K562 (cell line): Measurements from ENCODE around the gene WT1.

ENCODE experiments used
- MED1 ChIP-seq: sonication (generic); formaldehyde crosslinking; IDR thresholded peaks from 2 replicates; pipeline ENCODE4 v1.8.1; 2023; ENCODE audit warnings: missing genetic modification reagents, borderline replicate concordance
- NEUROD1 ChIP-seq: fragments of 150-350 bp; IDR thresholded peaks from 2 replicates; pipeline ENCODE4 v1.6.1; 2014; ENCODE audit warnings: borderline replicate concordance, low read length, low read depth; ENCODE audit not compliant: partially characterized antibody
- PHF8 ChIP-seq: fragments of 200-600 bp; sonication (generic); IDR thresholded peaks from 2 replicates; pipeline ENCODE4 v1.6.1; 2012; ENCODE audit warnings: mixed run types, mild to moderate bottlenecking, inconsistent platforms, low read length, moderate library complexity, borderline replicate concordance
- POLR2AphosphoS5 ChIP-seq: IDR thresholded peaks from 2 replicates; pipeline ENCODE4 v1.6.1; 2011; ENCODE audit warnings: mild to moderate bottlenecking, low read depth, low read length, moderate library complexity; ENCODE audit not compliant: control insufficient read depth, insufficient read depth
- SP2 ChIP-seq: IDR thresholded peaks from 2 replicates; pipeline ENCODE4 v1.6.1; 2011; ENCODE audit warnings: mild to moderate bottlenecking, low read depth, low read length, moderate library complexity; ENCODE audit not compliant: poor library complexity, severe bottlenecking; ENCODE audit errors: extremely low read depth
- SPI1 ChIP-seq: IDR thresholded peaks from 2 replicates; pipeline ENCODE4 v1.6.1; 2011; ENCODE audit warnings: low read depth, low read length, control low read depth, borderline replicate concordance
- TARDBP ChIP-seq: fragments of 450-650 bp; IDR thresholded peaks from 2 replicates; pipeline ENCODE4 v1.6.1; 2016
- TEAD1 ChIP-seq, 2 experiments: fragments of 450-650 bp in 1 of 2; sonication (generic) in 1 of 2; formaldehyde crosslinking; IDR thresholded peaks; 2 replicates each; pipeline versions ENCODE4 v1.4.0 to v1.8.0; 2020 to 2022; ENCODE audit warnings: mild to moderate bottlenecking in 2 of 2, missing genetic modification reagents in 1 of 2
- XRCC4 ChIP-seq: IDR thresholded peaks from one replicate; pipeline ENCODE4 v1.6.1; 2011; ENCODE audit not compliant: insufficient read depth, insufficient read length; ENCODE audit errors: extremely low read depth
- ZNF175 ChIP-seq: fragments of 200-800 bp; sonication (Bioruptor generic); IDR thresholded peaks from 2 replicates; pipeline ENCODE4 v1.6.1; 2016; ENCODE audit warnings: low read depth, mild to moderate bottlenecking, missing genetic modification characterization, missing compliant biosample characterization
- ZNF217 ChIP-seq: sonication (generic); formaldehyde crosslinking; IDR thresholded peaks from 2 replicates; pipeline ENCODE4 v1.8.0; 2022; ENCODE audit warnings: mild to moderate bottlenecking, missing genetic modification reagents
- TF ChIP-seq, protein P1 (sequence below), 3 experiments: IDR thresholded peaks in 2 of 3; conservative IDR thresholded peaks in 1 of 3; 2 replicates each; pipeline ENCODE4 v1.5.1; 2011 to 2012; ENCODE audit warnings: low read length in 3 of 3, mild to moderate bottlenecking in 3 of 3, control low read depth in 2 of 3, improper control_type of control experiment in 1 of 3, inconsistent platforms in 1 of 3, low read depth in 1 of 3, mixed read lengths in 1 of 3, moderate library complexity in 1 of 3; ENCODE audit not compliant: insufficient read depth in 2 of 3
- TF ChIP-seq, protein P2 (sequence below): sonication (generic); formaldehyde crosslinking; IDR thresholded peaks from 2 replicates; pipeline ENCODE4 v1.8.0; 2022; ENCODE audit warnings: mild to moderate bottlenecking, missing genetic modification reagents, borderline replicate concordance
- TF ChIP-seq, protein P3 (sequence below): fragments of 250-450 bp; sonication (Bioruptor Pico); IDR thresholded peaks from 2 replicates; pipeline ENCODE4 v1.5.0; 2021

DNA sequence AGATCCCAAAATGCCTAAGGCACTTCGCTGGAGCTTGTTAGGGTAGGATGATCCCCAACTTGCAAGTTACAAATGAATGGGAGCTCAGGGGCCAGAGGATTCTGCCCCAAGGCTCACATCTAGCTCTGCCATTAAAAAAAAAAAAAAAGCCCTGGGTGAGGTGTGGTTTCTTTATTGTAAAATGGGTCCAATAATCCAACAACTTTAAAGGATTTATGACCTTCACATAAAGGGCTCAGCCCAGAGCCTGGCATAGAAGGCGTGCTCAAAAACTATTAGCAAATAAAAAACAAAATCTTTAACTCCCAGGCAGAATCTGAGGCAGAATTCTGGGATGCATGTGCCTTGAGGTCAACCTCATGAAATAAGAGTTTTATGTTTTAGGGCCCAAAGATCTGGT, 42.5 kb downstream of the WT1 start:
- no peak for TF ChIP-seq MED1
- no peak for TF ChIP-seq PHF8
- TF ChIP-seq, protein P1, sequence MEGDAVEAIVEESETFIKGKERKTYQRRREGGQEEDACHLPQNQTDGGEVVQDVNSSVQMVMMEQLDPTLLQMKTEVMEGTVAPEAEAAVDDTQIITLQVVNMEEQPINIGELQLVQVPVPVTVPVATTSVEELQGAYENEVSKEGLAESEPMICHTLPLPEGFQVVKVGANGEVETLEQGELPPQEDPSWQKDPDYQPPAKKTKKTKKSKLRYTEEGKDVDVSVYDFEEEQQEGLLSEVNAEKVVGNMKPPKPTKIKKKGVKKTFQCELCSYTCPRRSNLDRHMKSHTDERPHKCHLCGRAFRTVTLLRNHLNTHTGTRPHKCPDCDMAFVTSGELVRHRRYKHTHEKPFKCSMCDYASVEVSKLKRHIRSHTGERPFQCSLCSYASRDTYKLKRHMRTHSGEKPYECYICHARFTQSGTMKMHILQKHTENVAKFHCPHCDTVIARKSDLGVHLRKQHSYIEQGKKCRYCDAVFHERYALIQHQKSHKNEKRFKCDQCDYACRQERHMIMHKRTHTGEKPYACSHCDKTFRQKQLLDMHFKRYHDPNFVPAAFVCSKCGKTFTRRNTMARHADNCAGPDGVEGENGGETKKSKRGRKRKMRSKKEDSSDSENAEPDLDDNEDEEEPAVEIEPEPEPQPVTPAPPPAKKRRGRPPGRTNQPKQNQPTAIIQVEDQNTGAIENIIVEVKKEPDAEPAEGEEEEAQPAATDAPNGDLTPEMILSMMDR (IDR thresholded peaks at IDR 0.05 in 2 of 3, conservative IDR thresholded peaks at IDR 0.05 in 1 of 3; ENCODE audit: insufficient read depth in 2 of 3, low read depth in 1 of 3, low read length in 3 of 3) = no peak
- TF ChIP-seq, protein P2, sequence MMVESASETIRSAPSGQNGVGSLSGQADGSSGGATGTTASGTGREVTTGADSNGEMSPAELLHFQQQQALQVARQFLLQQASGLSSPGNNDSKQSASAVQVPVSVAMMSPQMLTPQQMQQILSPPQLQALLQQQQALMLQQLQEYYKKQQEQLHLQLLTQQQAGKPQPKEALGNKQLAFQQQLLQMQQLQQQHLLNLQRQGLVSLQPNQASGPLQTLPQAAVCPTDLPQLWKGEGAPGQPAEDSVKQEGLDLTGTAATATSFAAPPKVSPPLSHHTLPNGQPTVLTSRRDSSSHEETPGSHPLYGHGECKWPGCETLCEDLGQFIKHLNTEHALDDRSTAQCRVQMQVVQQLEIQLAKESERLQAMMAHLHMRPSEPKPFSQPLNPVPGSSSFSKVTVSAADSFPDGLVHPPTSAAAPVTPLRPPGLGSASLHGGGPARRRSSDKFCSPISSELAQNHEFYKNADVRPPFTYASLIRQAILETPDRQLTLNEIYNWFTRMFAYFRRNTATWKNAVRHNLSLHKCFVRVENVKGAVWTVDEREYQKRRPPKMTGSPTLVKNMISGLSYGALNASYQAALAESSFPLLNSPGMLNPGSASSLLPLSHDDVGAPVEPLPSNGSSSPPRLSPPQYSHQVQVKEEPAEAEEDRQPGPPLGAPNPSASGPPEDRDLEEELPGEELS (CRISPR knock-in tag) = no peak
- no peak for TF ChIP-seq SP2
- TF ChIP-seq ZNF175 (CRISPR knock-in tag) = no peak
- TF ChIP-seq TEAD1 (CRISPR knock-in tag; IDR thresholded peaks at IDR 0.05) = no peak
- no peak for TF ChIP-seq XRCC4
- TF ChIP-seq, protein P3, sequence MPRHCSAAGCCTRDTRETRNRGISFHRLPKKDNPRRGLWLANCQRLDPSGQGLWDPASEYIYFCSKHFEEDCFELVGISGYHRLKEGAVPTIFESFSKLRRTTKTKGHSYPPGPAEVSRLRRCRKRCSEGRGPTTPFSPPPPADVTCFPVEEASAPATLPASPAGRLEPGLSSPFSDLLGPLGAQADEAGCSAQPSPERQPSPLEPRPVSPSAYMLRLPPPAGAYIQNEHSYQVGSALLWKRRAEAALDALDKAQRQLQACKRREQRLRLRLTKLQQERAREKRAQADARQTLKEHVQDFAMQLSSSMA (CRISPR knock-in tag) = no peak
- TF ChIP-seq TARDBP = no peak
- TF ChIP-seq ZNF217 (CRISPR knock-in tag) = no peak
- TF ChIP-seq SPI1 = no peak
- no peak for TF ChIP-seq POLR2AphosphoS5
- no peak for TF ChIP-seq NEUROD1
